Urothelium cell line (cell line): ENCODE measurements around the gene PFKFB3.
"Not testable (repeated sequence)": the region's sequence is repeated elsewhere in the genome, so short reads cannot be mapped to it uniquely, and the experiment has no call there.

Source experiments
- DNase-seq: peaks from one replicate; pipeline ENCODE4 v3.0.0; 2011; ENCODE audit warnings: low spot score, mixed read lengths
- FAIRE-seq: peaks from 2 replicates; lab custom pipeline; 2011; peaks lifted over from hg19 to GRCh38; lab: Jason Lieb, UNC

Gene PFKFB3

GRCh38 chr10:6232846-6233724 lies 30.4 kb downstream of the PFKFB3 start:
- FAIRE-seq (no peak), DNase-seq (no peak)

GRCh38 chr10:6233725-6234277 lies 31.1 kb downstream of the PFKFB3 start:
- no peak for FAIRE-seq
- DNase-seq, result no peak

GRCh38 chr10:6234371-6234770 lies 31.6 kb downstream of the PFKFB3 start:
- FAIRE-seq (no peak), DNase-seq (no peak)

DNA sequence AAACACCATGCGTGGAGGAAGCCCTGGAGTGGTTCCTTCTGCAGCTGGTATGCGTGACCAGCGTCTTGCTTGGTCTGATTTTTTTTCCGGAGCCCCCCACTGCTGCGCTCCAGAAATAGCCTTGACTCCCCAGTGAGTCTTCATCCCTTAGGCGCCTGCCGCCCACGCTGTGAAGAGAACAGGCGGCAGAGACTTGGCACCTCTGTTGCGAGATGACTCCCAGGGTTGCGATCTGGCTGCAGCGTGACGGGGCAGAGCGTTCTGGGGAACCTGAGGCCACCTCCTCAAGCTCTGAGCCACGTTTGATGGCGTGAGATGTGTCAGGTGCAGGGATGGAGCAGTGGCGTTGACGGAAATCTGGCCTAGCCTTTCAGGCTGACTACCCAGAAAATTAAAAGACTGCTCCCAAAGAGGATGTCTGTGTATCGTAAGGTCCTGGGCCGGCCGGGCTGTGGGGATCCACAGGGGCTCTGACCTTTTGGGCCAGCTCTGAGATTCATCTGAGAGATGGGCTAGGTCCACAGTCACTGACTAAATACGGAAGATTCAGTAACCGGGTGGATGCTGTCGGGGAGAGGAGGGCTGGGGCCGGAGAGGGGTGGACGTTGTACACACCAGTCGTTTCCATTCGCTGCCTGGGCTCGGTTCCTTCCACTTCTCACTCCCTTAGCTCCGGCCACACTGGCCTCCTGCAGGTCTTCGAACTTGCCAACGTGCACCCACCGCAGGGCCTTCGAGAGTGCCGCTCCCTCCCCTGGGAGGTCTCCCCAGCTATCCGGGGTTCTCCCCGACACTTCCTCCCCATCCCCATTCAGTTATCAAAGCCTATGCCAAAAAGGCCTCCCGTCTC lies 33.8 kb downstream of the PFKFB3 start:
- FAIRE-seq (no peak), DNase-seq (no peak)

- no peak for FAIRE-seq
- no peak for DNase-seq
Measured at GRCh38 chr10:6237199-6237530, 34.4 kb downstream of the PFKFB3 start.

- FAIRE-seq, result not testable (repeated sequence)
Measured at GRCh38 chr10:6238587-6239212, 36.0 kb downstream of the PFKFB3 start.

DNA sequence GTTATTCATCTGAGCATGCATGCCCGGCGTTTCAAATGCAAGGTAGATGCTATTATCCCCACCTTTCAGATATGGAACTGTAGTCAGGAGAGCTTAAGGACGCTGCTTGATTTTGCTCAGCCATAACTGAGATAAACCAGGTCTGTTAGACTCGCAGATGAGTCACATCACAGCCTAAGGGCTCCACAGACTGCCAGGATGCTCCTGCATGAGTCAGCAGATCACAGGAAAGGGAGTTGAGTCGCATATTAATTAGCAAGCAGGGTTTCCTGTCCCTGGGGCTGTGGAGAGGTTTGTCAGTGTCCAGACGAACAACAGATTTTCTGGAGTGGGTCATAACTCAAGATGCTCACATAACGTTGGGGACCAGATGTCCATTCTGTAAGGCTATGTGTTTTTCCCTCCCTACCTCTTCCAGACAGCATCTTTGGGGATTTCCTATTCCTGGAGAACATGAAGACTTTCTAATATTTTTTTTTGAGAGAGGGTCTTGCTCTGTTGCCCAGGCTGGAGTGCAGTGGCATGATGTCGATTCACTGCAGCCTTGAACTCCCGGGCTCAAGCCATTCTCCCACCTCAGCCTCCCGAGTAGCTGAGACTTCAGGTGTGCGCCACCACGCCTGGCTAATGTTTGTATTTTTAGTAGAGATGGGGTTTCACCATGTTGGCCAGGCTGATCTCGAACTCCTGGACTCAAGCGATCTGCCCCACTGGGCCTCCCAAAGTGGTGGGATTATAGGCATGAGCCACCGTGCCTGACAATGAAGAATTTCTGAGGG lies 36.7 kb downstream of the PFKFB3 start:
- peak; percentile 96 for DNase-seq
- no peak for FAIRE-seq

More at GRCh38 chr10:6238587-6239212, 36.0 kb downstream of the PFKFB3 start:
- not testable (repeated sequence) for DNase-seq

- DNase-seq, result no peak
- FAIRE-seq, result no peak
Measured at GRCh38 chr10:6240254-6240653, 37.5 kb downstream of the PFKFB3 start.

- no peak for FAIRE-seq
- DNase-seq, result no peak
Measured at GRCh38 chr10:6242089-6242488, 39.4 kb downstream of the PFKFB3 start.

- DNase-seq, result no peak
- no peak for FAIRE-seq
Measured at GRCh38 chr10:6244510-6244909, 41.8 kb downstream of the PFKFB3 start.

DNA sequence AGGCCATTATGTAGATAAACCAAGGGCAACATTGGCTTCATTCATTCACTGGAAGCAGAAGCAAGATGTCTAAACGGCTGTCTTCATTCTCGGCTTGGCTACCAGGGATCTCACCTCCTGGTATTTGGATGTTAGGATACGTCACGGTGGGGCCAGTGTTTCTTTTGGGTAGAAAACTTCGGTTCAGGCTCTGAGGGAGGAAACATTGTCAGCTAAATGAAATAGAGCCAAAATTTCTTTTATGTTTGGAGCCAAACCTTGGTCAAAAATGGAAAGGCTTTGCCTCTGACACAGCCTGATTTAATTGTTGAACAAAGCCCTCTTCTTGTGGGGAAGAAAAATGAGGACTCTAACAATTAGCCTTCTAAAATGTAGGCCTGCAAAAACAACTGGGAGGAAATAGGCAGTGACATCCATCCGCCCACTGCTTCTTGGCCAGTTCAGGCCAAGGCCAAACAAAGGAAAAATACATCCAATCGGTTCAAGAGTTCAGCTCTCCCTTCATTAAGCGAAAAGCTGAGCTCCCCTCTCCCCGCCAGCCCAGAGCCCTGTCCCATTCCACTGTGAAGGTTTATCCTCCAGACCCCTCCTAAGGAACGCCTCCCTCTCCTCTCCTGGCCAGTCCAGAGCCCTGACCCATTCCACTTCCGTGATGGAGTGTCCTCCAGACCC lies 44.4 kb downstream of the PFKFB3 start:
- no peak for FAIRE-seq
- DNase-seq, result no peak

DNA sequence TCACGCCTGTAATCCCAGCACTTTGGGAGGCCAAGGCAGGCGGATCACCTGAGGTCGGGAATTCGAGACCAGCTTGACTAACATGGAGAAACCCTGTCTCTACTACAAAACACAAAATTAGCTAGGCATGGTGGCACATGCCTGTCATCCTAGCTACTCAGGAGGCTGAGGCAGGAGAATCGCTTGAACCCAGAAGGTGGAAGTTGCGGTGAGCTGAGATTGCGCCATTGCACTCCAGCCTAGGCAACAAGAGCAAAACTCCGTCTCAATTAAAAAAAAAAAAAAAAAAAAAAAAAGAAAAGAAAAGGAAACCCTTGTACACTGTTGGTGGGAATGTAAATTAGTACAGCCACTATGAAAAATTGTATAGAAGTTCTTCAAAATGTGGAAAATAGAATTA lies 46.2 kb downstream of the PFKFB3 start:
- not testable (repeated sequence) for DNase-seq, FAIRE-seq

DNA sequence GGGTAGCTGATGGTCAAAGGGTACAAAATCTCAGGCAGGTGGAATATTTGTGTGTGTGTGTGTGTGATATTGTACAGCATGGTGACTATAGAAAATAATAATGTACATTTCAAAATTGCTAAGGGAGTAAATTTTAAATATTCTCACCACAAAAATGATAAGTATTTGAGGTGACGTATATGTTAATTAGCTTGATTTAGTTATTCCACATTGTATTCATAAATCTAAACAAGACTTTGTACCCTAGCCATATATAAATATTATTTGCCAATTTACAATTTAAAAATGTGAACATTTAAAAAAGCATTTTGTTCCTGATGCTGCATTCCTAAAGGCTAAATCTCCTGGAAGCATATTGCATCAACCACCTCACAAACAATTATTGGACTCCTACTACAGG lies 47.0 kb downstream of the PFKFB3 start:
- DNase-seq (no peak), FAIRE-seq (no peak)

DNA sequence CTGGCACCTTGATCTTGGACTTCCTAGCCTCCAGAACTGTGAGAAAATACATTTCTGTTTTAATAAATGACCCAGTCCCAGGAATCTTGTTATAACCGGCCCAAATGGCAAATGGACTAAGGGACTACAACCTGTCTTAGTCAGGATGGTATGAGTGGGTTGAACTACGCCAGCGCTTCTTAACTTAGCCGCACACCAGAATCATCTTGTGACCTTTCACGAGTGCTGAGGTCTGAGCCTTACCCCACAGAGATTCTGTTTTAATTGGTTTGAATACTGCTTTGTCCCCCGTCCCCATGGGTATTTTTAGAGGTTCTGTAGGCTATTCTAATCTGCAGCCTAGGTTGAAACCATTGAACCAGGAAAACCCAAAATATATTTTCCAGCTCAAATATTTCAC lies 48.0 kb downstream of the PFKFB3 start:
- DNase-seq, result no peak
- no peak for FAIRE-seq

DNA sequence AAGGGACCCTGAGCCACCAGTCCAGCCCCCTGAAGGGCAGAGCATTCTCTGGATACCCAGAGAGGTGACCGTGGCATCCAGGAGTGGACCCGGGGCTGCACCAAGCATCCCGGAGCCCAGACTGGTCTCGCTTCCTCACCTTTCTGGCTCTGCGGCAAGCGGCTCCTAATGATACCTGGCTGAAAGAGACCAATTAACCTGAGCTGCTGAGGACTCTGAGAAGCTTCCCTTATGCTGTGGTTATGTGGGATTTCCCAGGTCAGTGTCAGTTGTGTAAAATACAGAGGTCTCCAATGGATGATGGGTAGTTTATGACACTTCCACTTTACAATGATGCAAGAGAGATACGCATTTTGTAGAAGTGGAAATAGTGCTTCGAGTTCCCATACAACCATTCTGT lies 51.5 kb downstream of the PFKFB3 start:
- DNase-seq (no peak), FAIRE-seq (no peak)

DNA sequence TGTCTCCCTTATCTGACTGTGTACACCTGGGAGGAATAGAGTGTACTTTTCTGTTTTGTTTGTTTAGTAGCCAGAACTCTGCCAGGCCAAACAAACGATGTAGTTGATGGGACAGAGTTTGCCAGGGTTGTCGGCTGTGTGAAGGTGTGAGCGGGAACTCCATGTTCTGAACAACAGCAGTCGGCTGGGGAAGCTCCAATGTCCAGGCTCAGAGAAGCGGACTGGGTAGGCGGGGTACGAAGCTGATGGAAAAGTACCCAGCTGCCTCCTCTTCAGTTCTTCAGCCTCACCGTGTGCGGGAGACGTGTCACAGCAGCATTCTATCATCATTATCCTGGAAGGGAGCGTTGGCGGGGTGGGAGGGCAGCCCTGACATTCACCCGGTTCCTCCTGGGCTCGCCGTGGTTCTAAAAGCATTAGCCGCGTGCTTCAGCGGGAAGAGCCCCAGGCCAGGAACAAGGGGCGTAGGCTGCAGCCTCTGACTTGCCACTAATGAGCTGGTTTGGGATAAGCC lies 52.9 kb downstream of the PFKFB3 start:
- DNase-seq (no peak), FAIRE-seq (no peak)

- DNase-seq (no peak), FAIRE-seq (no peak)
Measured at GRCh38 chr10:6256439-6256838, 53.7 kb downstream of the PFKFB3 start.

DNA sequence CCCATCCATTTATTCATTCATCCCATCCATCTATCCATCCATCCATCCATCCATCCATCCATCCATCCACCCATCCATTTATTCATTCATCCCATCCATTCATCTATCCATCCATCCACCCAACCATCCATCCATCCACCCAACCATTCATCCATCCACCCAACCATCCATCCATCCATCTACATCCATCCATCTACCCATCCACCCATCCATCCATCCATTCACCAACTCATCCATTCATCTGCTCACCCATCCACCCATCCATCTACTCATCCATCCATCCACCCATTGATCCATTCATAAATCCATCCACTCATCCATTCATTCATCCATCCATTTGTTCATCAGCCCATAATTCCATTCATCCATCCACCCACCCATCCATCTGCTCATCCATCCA lies 56.4 kb downstream of the PFKFB3 start:
- DNase-seq (no peak), FAIRE-seq (peak; percentile 55)

GRCh38 chr10:6260843-6261242 lies 58.1 kb downstream of the PFKFB3 start:
- DNase-seq (no peak), FAIRE-seq (no peak)

- no peak for DNase-seq
- FAIRE-seq, result no peak
Measured at GRCh38 chr10:6267941-6268340, 65.2 kb downstream of the PFKFB3 start.
